GM18868 (cell line): ENCODE measurements around the gene DDX25.

Experiments
- ATAC-seq: cut with Tn5 transposase; IDR thresholded peaks from one replicate; pipeline ENCODE4 v1.9.1; 2021; ENCODE audit warnings: mild to moderate bottlenecking, moderate library complexity; ENCODE audit not compliant: unreplicated experiment

DDX25 gene

DNA sequence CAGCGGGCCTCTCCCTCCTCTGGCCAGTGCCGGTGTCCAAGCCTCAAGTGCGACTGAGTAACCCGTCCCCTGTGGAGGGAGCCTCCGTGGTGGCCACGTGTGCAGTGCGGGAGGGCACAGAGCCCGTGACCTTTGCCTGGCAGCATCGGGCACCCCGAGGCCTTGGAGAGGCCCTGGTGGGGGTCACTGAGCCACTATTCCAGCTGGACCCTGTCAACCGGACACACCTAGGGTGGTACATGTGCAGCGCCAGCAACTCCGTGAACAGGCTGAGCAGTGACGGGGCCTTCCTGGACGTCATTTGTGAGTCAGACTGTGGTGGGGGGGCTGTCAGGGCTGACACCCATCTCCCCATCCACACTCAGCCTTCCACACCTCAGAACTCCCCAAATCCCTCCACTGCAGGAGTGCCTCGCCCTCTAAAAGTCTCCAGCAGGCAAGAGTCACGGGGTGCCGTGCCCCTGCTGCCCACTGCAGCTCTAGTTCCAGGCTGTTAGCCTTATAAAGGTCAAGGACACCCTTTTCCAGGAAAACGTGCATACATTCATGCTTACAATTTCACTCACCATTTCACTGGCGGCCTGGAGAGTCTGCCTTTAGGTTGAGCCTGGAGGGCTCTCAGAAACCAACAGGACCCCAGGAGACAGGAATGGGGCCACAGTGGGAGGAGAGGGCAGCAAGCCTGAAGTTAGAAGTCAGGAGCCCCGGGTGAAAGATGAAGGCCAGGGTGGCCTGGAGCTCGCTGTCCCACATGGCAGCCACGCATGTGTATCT, 44.2 kb downstream of the DDX25 start:
- ATAC-seq, result no peak

DNA sequence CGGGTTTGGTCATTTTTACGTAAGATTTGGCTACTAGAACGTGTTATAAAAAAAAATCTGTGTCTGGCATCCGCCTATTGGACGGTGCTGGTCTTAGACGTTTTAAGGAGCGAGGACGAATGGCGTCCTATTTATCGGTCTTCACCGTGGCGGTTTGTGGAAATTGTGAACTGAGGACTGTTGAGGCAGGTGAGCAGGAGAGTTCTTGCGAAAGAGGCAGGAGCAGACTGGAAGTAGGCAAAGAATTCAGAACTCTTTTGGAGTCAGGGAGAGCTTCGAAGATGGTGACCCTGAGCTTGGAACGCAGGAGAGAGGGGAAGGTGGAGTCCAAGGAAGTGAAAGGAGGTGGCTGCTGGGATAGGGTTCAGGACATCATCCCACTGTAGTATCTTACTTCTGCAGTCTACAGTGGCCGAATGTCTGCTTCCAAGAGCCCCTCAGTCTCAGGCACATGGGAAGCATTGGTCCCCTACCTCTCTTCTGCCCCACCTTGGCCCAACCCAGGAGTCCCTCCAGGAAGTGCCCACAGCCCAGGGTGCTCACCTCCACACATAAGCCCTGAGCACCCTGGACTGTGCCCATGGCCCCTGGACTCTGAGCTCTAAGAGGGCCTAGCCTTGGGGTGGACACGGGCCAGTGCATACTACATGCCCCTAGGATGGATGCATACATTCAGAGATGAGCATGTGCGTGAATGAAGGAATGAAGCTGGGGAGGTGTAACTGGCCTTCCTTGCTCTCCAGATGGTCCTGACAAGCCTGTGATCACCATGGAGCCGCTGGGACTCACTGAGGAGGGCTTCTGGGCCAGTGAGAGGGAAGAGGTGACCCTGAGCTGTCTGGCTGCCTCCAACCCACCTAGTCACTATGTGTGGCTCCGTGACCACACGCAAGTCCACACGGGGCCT, 45.2 kb downstream of the DDX25 start:
- no peak for ATAC-seq

DNA sequence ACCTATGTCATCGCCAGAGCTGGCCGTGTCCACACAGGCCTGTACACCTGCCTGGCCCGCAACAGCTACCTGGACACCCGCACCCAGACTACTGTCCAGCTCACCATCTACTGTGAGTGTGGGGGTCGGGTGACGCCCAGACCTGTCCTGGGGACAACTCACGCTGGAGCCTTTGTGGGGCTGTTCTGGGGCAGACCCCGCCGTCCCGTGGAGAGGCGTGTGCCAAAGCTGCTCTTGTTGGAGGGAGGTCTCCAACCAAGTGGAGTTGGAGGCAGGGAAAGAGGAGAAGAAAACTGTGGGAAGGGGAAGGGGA, 45.8 kb downstream of the DDX25 start:
- ATAC-seq, result no peak

DNA sequence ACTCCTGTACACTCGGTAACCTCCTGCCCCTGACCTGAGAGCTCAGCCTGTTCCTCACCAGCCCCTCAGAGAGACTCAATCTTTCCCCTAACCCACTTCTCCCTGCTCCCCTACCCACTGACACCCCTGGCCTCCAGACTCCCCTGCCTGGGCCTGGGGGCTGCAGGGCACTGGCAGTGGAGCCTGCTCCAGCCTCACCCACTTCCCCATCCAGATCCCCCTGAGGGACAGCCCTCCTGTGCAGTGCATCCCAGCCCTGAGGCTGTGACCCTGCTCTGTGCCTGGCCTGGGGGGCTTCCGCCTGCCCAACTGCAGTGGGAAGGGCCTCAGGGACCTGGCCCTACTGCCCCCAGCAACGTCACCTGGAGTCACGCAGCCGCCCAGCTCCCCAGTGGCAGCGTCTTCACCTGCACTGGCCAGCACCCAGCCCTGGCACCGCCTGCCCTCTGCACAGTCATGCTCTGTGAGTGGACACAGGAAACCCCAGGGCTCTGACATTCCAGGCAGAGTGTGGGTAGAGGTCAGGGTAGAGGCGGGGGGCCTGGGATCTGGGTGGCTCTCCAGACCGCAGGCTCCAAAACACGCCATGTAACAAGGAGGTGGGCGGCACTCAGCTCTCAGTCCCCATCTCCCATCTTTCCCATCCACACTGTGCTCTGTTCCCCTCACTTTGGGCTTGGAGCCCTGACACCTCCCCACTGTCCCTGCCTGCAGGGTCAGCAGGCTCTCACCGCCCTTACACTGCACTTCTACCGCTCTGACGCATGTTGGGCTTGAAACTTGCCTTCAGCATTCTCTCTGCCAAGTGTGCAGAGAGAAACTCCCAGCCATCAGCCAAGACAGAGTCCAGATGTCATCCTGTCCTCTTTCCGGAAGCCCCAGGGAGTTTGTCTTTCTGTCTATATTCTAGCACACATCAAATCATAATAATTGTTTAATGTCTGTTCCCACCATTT, 46.7 kb downstream of the DDX25 start:
- ATAC-seq, result no peak

DNA sequence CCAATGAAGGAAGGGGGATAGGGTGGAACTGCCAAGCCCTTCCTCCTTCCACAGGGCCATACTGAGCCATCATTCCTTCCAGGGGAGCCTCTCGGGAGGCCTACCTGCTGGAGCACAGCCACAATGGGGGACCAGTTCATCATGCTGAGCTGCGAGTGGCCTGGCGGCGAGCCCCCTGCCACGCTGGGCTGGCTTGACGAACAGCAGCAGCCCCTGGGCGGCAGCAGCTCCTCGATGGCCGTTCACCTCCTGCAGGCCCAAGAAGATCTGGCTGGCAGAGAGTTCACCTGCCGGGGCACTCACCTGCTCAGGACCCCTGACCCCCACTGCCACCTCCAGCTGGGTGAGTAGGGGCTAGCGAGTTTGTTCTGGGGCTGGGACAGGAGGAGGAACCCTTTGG, 47.4 kb downstream of the DDX25 start:
- ATAC-seq, result no peak

DNA sequence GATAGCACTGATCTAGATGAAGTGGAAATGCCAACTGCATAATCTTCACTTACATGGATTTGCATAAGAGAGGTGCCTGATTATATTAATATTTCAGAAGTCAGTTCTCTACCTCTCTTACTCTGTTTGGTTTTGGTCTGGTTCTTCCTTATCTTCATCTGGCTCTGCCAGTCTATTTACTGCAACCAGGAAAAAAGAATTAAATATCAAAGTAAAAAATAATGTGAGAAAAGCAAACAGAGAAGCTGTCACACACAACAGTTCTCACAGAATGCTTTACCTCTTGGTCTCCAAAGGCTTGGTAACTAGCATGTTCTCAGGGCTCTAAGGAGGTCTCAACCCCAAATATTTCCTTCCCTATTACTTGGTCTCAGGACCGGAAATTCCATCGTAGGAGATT, 48.3 kb downstream of the DDX25 start:
- ATAC-seq, result no peak

DNA sequence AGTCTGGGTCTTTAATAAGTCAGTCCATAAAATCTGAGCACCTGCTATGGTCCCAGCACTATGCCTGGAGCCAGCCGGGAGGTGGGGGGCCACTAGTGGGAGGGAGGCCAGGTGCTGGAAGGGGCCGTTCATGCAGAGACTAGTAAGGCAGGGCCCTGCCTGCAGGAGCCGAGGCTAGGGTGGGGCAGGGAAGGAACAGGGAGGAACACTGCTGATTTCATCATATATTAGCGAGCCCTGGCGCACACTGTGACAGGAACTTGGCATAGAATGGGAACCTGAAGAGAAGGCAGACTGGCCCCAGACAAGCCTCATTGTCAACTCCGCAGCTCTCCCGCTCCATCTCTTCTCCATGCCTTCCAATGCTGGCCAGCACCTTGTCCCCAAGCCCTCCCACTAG, 48.7 kb downstream of the DDX25 start:
- no peak for ATAC-seq

DNA sequence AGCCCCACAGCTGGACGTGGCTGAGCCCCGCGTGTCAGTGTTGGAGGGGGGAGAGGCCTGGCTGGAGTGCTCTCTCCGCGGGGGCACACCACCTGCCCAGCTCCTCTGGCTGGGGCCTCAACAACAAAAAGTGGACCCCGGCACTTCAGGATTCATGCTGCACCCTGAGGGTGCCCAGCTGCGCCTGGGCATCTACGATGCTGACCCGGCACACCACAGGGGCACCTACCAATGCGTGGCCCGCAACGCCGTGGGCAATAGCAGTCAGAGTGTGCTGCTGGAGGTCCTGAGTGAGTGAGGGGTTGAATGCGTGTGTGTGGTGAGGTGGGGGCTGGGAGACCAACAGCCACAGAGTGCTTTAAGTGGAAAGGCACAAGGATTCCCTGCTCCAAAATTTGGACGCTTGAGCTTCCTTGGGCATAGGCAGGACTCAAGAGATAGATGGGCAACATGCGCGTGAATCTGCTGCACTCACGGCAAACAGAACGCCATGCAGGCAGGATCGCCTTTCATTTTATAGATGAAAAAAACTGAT, 49.2 kb downstream of the DDX25 start:
- ATAC-seq, result no peak

DNA sequence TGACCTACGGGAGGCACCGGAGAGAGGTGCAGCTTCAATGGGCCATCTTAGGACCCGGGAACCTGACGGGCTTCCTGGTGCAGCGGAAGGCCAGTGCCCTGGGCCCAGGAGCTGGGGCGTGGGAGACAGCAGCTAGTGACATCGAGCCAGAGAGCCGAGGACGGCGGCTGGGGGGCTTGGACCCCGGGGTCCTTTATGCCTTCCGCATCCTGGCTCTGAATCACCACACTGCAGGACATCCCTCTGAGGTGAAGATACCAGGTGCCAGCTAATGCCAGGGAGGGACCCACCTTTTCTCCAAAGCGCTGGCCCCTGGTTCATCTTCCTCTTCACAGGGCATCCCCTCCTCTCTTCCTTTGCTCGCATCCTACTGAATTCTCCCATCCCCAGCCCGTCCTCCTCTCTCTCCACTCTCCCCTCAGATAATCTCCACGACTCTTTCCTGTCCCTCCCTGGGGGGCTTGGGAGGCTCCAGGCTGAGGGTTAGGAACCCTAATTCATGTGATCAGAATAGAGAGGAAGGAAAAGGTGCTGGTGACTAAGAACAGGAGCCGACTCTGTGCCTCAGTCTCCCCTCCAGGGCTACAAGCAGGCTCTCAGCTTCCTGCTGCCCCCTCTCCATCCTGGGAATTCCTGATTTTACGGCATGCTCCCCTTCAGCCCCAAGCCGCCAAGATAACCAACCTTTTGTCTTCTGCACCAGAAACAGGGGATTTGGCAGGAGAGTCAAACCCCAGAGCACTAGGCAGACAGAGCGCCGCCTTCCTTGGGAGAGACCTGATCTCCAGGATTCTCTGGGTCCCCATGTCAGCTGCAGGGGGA, 50.0 kb downstream of the DDX25 start:
- ATAC-seq, result no peak

DNA sequence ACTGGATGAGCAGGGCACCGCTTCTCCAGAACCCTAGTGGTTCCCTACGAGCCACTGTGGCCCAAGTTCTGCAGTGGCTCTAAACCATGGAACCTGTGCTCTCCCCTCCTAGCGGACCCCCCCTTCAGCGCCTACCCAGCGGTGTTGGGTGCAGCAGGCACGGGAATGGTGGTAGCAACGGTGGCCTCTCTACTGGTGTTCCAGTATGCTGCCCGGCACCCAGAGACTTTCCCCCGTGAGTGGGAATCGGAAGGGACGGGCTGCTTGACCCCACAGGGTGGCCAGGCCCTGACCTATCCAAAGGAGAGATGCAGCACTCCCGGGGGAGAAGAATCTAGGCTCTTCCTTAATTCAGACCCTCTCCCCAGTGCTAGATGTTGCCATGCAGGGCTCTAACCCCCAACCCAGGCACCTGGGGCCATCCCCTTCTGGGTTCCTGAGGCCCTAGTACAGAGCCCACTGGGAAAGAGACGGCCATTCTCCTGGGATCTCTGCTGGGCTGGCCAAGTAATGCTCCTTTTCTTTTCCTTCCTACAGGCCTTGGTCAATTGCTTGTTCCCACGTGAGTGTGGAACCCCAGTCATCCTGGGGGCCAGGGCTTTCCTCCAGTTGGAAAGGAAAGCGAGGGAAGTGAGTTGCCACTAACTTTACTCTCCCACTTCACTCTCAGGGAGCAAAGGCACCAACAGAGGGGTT, 50.8 kb downstream of the DDX25 start:
- ATAC-seq, result no peak

DNA sequence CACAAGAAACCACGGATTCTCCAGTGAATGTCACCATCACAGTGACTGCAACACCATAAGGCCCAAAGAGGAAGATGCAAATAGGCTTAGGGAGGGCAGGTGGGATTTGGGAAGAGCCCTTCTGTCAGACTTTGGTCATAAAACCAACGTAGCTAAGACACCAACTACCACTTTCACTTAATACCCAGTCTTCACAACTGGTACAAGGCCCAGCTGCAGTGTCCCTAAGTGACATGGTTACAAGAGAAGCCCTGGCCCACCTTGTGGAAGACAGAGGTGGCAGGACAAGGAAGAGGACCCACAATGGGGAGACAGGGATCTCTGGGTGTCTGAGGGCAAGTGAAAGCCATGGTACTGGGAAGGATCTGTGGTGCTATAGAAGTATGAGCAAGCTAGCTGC, 51.5 kb downstream of the DDX25 start:
- no peak for ATAC-seq

DNA sequence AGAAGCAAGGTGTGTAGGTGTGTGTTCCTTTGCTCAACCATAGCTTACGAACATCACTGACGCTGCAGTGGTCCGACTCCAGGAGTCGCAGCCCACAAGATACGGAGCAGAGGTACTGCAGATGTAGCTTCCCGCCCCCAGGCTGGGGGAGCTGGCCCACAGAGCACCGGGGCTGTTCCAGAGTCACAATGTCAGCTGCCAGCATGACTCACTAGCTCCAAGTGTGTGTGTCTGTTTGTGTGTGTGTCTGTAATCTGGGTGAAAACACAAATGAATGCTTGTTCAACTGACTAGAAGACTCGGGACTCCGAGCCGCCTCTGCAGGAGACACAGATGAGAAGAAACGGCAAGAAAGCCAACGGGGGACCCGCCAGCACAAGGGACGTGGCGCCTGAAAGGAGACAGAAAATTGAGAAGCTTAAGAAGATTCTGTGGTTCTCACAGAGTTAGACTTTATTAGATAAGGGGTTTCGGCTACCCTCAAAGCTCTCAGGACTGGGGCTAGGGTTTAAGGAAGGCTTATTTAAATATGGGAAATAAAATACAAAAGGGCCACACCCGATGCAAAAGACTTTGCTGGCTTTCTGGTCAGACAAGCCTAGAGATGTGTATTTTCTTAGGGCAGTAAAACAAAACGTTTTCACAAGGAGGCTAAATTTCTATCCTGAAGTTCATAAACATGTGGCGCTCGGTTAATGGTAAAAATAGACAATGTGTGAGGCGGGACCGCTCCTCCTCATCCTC, 52.3 kb downstream of the DDX25 start:
- no peak for ATAC-seq

DNA sequence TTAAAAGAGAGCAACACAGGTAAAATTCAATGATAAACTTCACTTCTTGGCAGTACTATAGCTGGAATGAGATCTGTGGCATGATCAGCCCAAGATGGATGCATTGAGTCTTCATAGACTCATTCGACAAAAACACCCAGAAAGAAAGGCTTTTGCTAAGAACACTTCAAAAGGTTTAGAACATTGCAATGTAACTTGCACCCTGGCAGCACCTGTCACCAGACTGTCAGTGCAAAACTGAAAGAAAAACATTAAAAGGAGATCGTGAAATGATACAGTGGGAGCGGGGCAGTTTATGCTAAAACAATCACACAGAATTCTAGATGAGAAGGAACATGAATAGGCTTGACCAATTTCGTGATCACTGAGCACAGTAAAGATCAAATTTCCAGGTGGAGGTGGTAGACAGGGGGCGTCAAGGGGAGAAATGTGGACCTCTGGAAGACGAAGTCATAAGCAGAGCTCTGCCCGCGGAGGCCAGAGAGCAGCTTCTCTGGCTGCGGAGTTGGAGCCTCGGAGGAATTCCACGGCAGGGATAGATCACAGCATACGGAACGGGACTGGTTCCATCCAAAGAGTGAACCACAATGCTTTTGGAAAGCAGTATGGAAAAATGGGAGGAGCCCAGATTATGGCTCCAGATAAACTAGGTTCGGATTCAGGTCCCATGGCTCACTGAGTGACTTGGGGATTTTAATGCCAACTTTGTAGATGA, 53.5 kb downstream of the DDX25 start:
- ATAC-seq, result no peak

DNA sequence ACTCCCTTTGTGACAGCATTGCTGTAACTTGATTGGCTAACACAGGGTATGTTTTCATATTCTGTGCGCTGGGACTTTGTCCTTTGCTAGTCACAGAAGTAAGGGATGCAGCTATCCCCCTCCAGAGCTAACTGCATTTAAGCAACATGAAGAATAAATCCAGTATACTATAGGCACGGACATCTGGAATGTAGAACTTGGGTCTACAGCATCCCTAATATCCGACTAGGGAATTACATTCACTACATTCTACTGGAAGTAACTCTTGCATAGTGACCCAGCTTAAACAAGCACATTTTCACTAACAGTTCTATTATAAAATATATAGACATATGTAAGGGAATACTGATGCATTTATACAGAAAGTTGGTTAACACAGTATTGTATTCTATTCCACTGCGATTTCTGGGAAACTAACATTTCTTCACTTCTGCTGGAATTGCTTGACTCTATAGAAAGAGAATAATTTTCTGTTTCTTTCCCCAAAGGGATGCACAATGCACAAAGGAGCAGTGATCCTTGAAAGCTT, 54.6 kb downstream of the DDX25 start:
- ATAC-seq, result no peak

DNA sequence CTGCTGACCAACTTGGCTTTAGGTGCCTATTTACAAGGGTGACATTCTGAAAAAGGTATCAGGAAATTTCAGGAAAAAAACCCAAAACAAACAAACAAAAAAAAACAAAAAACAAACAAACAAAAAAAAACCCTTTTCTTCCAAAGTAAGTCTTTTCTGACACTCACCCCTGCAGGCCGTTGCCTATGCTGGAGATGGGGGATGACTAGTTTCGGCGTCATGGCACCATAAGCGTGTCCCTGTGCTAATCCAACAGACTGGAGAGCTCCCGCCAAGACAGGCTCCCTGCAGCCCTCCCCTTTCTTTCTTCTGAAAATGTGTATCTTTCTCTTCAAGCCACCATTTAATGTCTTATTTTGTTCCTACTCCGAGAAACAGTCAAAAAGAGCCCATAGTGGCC, 55.2 kb downstream of the DDX25 start:
- ATAC-seq, result no peak

DNA sequence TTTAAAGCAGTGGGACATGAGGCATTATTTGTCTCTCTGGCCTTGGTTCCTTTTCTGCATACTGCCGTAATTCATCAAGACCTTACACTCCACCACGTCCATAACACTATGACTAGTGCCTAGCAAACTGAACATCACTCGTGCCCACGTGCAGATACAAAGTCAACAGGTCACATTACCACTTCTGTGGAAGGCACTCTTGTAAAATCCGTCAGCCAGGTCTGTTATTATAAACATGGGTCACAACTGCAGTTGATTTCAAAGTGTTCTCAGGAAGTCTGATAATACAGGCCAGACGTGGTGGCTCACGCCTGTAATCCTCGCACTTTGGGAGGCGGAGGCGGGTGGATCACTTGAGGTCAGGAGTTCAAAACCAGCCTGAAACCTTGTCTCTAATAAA, 55.6 kb downstream of the DDX25 start:
- no peak for ATAC-seq

DNA sequence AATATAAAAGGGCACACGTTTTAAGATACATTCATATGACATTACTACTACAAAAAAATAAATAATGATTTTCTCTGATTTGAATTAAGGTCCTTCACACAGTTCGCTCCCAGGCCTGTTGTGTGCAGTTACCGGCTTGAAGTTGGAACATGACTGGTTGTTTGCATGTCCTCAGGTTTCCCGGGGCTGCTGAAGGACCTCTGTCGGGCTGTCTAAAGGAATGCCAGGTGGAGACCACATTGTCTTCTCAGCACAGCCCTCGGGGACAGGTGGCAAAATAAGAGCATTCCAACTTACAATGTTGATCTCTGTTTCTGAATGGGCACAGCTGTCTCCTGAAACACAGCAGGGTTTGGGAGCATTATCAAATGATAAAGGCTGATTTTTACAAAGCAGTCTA, 56.5 kb downstream of the DDX25 start:
- no peak for ATAC-seq

DNA sequence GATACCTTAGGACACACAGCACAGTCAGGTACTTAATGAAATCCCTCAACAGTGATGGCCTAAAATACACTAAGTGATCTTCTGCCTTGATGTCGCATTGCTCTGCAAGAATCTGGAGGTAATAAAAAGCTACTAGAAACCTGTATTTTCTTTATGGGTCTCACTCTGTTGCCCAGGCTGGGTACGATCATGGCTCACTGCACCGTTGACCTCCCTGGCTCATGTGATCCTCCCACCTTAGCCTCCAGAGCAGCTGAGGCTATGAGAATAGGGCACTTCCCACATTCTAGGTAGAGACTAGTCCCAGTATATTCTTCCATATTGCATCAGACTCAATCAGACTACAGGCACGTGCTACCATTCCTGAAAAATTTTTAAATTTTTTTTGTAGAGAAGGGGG, 63.2 kb downstream of the DDX25 start:
- ATAC-seq, result no peak
